Skeletal muscle satellite cell (primary cell): ENCODE results near the gene CST9.

Experiments used
- H3K27me3 ChIP-seq: 2 replicates; pipeline ENCODE4 v1.7.0; 2013; ENCODE audit warnings: low read length; ENCODE audit not compliant: control insufficient read depth, insufficient read depth
- H3K36me3 ChIP-seq: 2 replicates; pipeline ENCODE4 v1.7.0; 2013; ENCODE audit warnings: mild to moderate bottlenecking, control low read depth, low read length; ENCODE audit not compliant: insufficient read depth
- H3K4me1 ChIP-seq: 2 replicates; pipeline ENCODE4 v1.7.0; 2013; ENCODE audit warnings: low read length; ENCODE audit not compliant: control insufficient read depth, insufficient read depth
- H3K4me2 ChIP-seq: 2 replicates; pipeline ENCODE4 v1.7.0; 2013; ENCODE audit warnings: mild to moderate bottlenecking, low read length
- H3K4me3 ChIP-seq: 2 replicates; pipeline ENCODE4 v1.7.0; 2013; ENCODE audit warnings: low read length
- H3K9ac ChIP-seq: 2 replicates; pipeline ENCODE4 v1.7.0; 2013; ENCODE audit warnings: mild to moderate bottlenecking, low read depth, low read length, moderate library complexity
- H3K9me3 ChIP-seq: replicated peaks from 2 replicates; pipeline ENCODE4 v1.7.0; 2013; ENCODE audit warnings: mild to moderate bottlenecking, control low read depth, low read length

Gene CST9

GRCh38 chr20:23598481-23598880 lies 7.2 kb downstream of the CST9 start:
- H3K9ac ChIP-seq = no peak overlapping the region
- H3K9me3 ChIP-seq = no peaks in the 10 kb centered on the region
- H3K4me2 ChIP-seq = no peak overlapping the region
- H3K4me1 ChIP-seq = peaks cover 2% of the 10 kb centered on the region
- H3K4me3 ChIP-seq = no peak overlapping the region
- H3K27me3 ChIP-seq = peaks cover 45% of the 10 kb centered on the region
- H3K36me3 ChIP-seq = no peaks in the 10 kb centered on the region

- no peaks in the 10 kb centered on the region for H3K36me3 ChIP-seq
- no peak overlapping the region for H3K4me2 ChIP-seq
- H3K27me3 ChIP-seq = peaks cover 29% of the 10 kb centered on the region
- H3K4me1 ChIP-seq = peaks cover 2% of the 10 kb centered on the region
- H3K4me3 ChIP-seq = no peak overlapping the region
- H3K9me3 ChIP-seq = no peaks in the 10 kb centered on the region
- no peak overlapping the region for H3K9ac ChIP-seq
Measured at GRCh38 chr20:23596579-23597250, 9.0 kb downstream of the CST9 start.

- Histone ChIP-seq H3K36me3 (no peaks in the 10 kb centered on the region), H3K4me1 (peaks cover 2% of the 10 kb centered on the region), H3K9ac (no peak overlapping the region), H3K27me3 (peaks cover 25% of the 10 kb centered on the region), H3K4me3 (no peak overlapping the region), H3K4me2 (no peak overlapping the region), H3K9me3 (no peaks in the 10 kb centered on the region)
Measured at GRCh38 chr20:23595941-23596340, 9.8 kb downstream of the CST9 start.

- Histone ChIP-seq H3K36me3 (no peaks in the 10 kb centered on the region), H3K4me3 (no peak overlapping the region), H3K27me3 (peaks cover 19% of the 10 kb centered on the region), H3K4me1 (no peaks in the 10 kb centered on the region), H3K9ac (no peak overlapping the region), H3K4me2 (no peak overlapping the region), H3K9me3 (no peaks in the 10 kb centered on the region)
Measured at GRCh38 chr20:23588434-23589403, 17.0 kb downstream of the CST9 start.

GRCh38 chr20:23587631-23588030 lies 18.1 kb downstream of the CST9 start:
- Histone ChIP-seq H3K36me3 (no peaks in the 10 kb centered on the region), H3K4me3 (no peak overlapping the region), H3K9ac (no peak overlapping the region), H3K4me2 (no peak overlapping the region), H3K4me1 (no peaks in the 10 kb centered on the region), H3K9me3 (no peaks in the 10 kb centered on the region), H3K27me3 (peaks cover 19% of the 10 kb centered on the region)

- no peaks in the 10 kb centered on the region for H3K36me3 ChIP-seq
Measured at GRCh38 chr20:23586735-23587525, 18.8 kb downstream of the CST9 start.

GRCh38 chr20:23585808-23586734 lies 19.6 kb downstream of the CST9 start:
- H3K4me3 ChIP-seq = no peak overlapping the region
- peaks cover 19% of the 10 kb centered on the region for H3K27me3 ChIP-seq
- H3K4me1 ChIP-seq = no peaks in the 10 kb centered on the region
- H3K36me3 ChIP-seq = no peaks in the 10 kb centered on the region
- H3K9me3 ChIP-seq = no peaks in the 10 kb centered on the region
- H3K4me2 ChIP-seq = no peak overlapping the region
- H3K9ac ChIP-seq = no peak overlapping the region

More at GRCh38 chr20:23586735-23587525, 18.8 kb downstream of the CST9 start:
- H3K4me1 ChIP-seq = no peaks in the 10 kb centered on the region
- peaks cover 19% of the 10 kb centered on the region for H3K27me3 ChIP-seq
- no peak overlapping the region for H3K9ac ChIP-seq
- H3K4me3 ChIP-seq = no peak overlapping the region
- no peaks in the 10 kb centered on the region for H3K9me3 ChIP-seq
- H3K4me2 ChIP-seq = no peak overlapping the region

- Histone ChIP-seq H3K4me3 (no peak overlapping the region), H3K4me2 (no peak overlapping the region), H3K27me3 (peaks cover 19% of the 10 kb centered on the region), H3K4me1 (no peaks in the 10 kb centered on the region), H3K36me3 (no peaks in the 10 kb centered on the region), H3K9ac (no peak overlapping the region), H3K9me3 (no peaks in the 10 kb centered on the region)
Measured at GRCh38 chr20:23585449-23585807, 20.3 kb downstream of the CST9 start.

- Histone ChIP-seq H3K27me3 (peaks cover 19% of the 10 kb centered on the region), H3K9me3 (no peaks in the 10 kb centered on the region)
Measured at GRCh38 chr20:23584434-23585199, 21.1 kb downstream of the CST9 start.

GRCh38 chr20:23583526-23583925 lies 22.2 kb downstream of the CST9 start:
- H3K4me3 ChIP-seq = no peak overlapping the region
- H3K4me1 ChIP-seq = no peaks in the 10 kb centered on the region
- no peak overlapping the region for H3K4me2 ChIP-seq
- H3K36me3 ChIP-seq = no peaks in the 10 kb centered on the region
- no peaks in the 10 kb centered on the region for H3K9me3 ChIP-seq
- H3K27me3 ChIP-seq = peaks cover 19% of the 10 kb centered on the region
- H3K9ac ChIP-seq = no peak overlapping the region

More at GRCh38 chr20:23584434-23585199, 21.1 kb downstream of the CST9 start:
- no peak overlapping the region for H3K9ac ChIP-seq
- no peak overlapping the region for H3K4me2 ChIP-seq
- no peaks in the 10 kb centered on the region for H3K4me1 ChIP-seq
- H3K36me3 ChIP-seq = no peaks in the 10 kb centered on the region
- H3K4me3 ChIP-seq = no peak overlapping the region
